GM21423 (cell line): ENCODE results near the gene TRAPPC8.
A peak's percentile ranks its signal among the peaks of the same experiment; 100 is the strongest.
"Not testable (repeated sequence)": the region's sequence is repeated elsewhere in the genome, so short reads cannot be mapped to it uniquely, and the experiment has no call there.

ENCODE experiments used
- ATAC-seq: cut with Tn5 transposase; IDR thresholded peaks from one replicate; pipeline ENCODE4 v1.9.1; 2021; ENCODE audit warnings: mild to moderate bottlenecking, moderate library complexity; ENCODE audit not compliant: unreplicated experiment

TRAPPC8 gene

GRCh38 chr18:31942291-31942998 lies 483 bp downstream of the TRAPPC8 start:
- peak; percentile 32 for ATAC-seq

GRCh38 chr18:31941010-31941809 lies 1.7 kb downstream of the TRAPPC8 start:
- no peak for ATAC-seq

- not testable (repeated sequence) for ATAC-seq
Measured at GRCh38 chr18:31934773-31935172, 8.2 kb downstream of the TRAPPC8 start.

- ATAC-seq = no peak
Measured at GRCh38 chr18:31931886-31932240, 11.1 kb downstream of the TRAPPC8 start.

GRCh38 chr18:31931163-31931885 lies 11.6 kb downstream of the TRAPPC8 start:
- ATAC-seq = no peak

GRCh38 chr18:31929273-31929672 lies 13.7 kb downstream of the TRAPPC8 start:
- ATAC-seq = no peak

- ATAC-seq = not testable (repeated sequence)
Measured at GRCh38 chr18:31926988-31927387, 15.9 kb downstream of the TRAPPC8 start.

GRCh38 chr18:31920277-31920676 lies 22.7 kb downstream of the TRAPPC8 start:
- ATAC-seq = no peak

- ATAC-seq = not testable (repeated sequence)
Measured at GRCh38 chr18:31919366-31919765, 23.6 kb downstream of the TRAPPC8 start.

GRCh38 chr18:31918733-31919132 lies 24.2 kb downstream of the TRAPPC8 start:
- no peak for ATAC-seq

- ATAC-seq = no peak
Measured at GRCh38 chr18:31901063-31901462, 41.9 kb downstream of the TRAPPC8 start.

GRCh38 chr18:31899771-31900170 lies 43.2 kb downstream of the TRAPPC8 start:
- ATAC-seq = not testable (repeated sequence)

- ATAC-seq = no peak
Measured at GRCh38 chr18:31892936-31893335, 50.0 kb downstream of the TRAPPC8 start.

GRCh38 chr18:31891566-31891965 lies 51.4 kb downstream of the TRAPPC8 start:
- no peak for ATAC-seq

GRCh38 chr18:31884020-31884419 lies 58.9 kb downstream of the TRAPPC8 start:
- no peak for ATAC-seq

GRCh38 chr18:31880186-31880898 lies 62.6 kb downstream of the TRAPPC8 start:
- ATAC-seq = no peak

GRCh38 chr18:31878358-31878757 lies 64.6 kb downstream of the TRAPPC8 start:
- no peak for ATAC-seq

GRCh38 chr18:31877900-31878299 lies 65.0 kb downstream of the TRAPPC8 start:
- ATAC-seq = no peak

GRCh38 chr18:31876707-31877106 lies 66.2 kb downstream of the TRAPPC8 start:
- no peak for ATAC-seq

- ATAC-seq = no peak
Measured at GRCh38 chr18:31875301-31875700, 67.6 kb downstream of the TRAPPC8 start.

GRCh38 chr18:31863103-31863502 lies 79.8 kb downstream of the TRAPPC8 start:
- no peak for ATAC-seq
